GM12872 (cell line): ENCODE results near the gene ARID4B.

ENCODE experiments used
- TF ChIP-seq, protein P1 (sequence below): IDR thresholded peaks from 3 replicates; pipeline ENCODE4 v1.5.1; 2011; ENCODE audit warnings: low read depth, mild to moderate bottlenecking, low read length, moderate library complexity; ENCODE audit not compliant: insufficient read depth

The ARID4B gene

GRCh38 chr1:235280467-235280866 lies 47.5 kb downstream of the ARID4B start:
- TF ChIP-seq, protein P1, sequence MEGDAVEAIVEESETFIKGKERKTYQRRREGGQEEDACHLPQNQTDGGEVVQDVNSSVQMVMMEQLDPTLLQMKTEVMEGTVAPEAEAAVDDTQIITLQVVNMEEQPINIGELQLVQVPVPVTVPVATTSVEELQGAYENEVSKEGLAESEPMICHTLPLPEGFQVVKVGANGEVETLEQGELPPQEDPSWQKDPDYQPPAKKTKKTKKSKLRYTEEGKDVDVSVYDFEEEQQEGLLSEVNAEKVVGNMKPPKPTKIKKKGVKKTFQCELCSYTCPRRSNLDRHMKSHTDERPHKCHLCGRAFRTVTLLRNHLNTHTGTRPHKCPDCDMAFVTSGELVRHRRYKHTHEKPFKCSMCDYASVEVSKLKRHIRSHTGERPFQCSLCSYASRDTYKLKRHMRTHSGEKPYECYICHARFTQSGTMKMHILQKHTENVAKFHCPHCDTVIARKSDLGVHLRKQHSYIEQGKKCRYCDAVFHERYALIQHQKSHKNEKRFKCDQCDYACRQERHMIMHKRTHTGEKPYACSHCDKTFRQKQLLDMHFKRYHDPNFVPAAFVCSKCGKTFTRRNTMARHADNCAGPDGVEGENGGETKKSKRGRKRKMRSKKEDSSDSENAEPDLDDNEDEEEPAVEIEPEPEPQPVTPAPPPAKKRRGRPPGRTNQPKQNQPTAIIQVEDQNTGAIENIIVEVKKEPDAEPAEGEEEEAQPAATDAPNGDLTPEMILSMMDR = no peak

GRCh38 chr1:235279694-235280093 lies 48.3 kb downstream of the ARID4B start:
- TF ChIP-seq, protein P1 = no peak

DNA sequence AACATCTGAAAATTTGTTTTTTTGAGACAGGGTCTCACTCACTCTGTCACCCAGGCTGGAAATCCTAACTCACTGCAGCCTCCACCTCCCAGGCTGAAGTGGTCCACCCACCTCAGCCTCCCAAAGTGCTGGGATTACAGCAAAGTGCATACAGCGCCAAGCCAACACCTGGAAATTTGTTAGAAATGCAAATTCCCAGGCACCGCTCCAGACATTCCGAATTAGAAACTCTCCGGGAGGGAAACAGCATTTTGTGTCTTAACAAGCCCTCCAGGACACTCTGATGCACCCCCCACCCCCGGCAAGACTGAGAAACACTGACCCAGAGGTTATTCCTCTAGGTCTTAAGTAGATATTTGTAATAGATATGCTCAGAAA lies 49.1 kb downstream of the ARID4B start:
- TF ChIP-seq, protein P1 = no peak

GRCh38 chr1:235278233-235278914 lies 49.6 kb downstream of the ARID4B start:
- TF ChIP-seq, protein P1 = no peak

DNA sequence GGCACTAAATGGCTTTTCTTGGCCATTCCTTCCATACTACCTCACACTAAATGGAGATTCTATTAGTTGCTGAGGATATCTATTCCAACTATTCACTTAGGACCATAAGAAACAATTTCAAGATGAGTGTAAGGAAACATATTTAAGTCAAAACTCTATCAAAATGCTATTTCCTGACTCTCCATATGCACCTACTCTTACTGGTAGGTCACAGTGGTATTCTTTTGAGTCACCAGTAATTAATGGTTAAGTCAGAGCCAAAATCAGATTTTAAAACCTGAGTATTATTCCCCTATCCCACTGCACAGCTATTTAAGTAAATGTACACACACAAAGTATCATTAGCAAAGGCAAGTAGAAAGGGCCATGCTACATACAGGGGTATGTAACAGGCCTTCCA lies 50.3 kb downstream of the ARID4B start:
- TF ChIP-seq, protein P1 = no peak

GRCh38 chr1:235275836-235276235 lies 52.1 kb downstream of the ARID4B start:
- TF ChIP-seq, protein P1 = no peak

DNA sequence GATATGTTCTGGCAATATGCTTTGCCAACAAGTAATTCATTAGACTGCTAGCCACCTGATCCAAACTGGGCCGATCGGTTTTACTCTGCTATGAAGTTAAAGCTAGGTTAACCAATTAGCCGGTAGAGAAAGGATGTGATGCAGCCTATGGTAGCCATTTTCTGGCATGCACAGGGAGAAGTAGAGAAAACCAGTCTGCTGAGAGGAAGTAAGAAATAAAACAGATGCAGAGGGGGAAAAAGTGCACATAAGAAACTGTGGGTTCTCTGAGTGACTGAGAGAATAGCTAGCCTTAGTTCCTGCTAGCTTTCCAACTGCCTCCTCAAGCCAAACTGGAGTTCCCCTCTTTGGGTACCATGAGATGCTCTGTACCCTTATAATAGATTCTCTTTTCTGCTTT lies 52.8 kb downstream of the ARID4B start:
- TF ChIP-seq, protein P1 = no peak
